NCI-H1092 treated with DMSO at 0.1 percent for 48 hours (cell line): ENCODE measurements around the gene ZNF222.
A peak's percentile ranks its signal among the peaks of the same experiment; 100 is the strongest.

Experiments
- DNase-seq: peaks from one replicate; lab custom pipeline; 2025; lab: John Stamatoyannopoulos, UW

ZNF222 gene

DNA sequence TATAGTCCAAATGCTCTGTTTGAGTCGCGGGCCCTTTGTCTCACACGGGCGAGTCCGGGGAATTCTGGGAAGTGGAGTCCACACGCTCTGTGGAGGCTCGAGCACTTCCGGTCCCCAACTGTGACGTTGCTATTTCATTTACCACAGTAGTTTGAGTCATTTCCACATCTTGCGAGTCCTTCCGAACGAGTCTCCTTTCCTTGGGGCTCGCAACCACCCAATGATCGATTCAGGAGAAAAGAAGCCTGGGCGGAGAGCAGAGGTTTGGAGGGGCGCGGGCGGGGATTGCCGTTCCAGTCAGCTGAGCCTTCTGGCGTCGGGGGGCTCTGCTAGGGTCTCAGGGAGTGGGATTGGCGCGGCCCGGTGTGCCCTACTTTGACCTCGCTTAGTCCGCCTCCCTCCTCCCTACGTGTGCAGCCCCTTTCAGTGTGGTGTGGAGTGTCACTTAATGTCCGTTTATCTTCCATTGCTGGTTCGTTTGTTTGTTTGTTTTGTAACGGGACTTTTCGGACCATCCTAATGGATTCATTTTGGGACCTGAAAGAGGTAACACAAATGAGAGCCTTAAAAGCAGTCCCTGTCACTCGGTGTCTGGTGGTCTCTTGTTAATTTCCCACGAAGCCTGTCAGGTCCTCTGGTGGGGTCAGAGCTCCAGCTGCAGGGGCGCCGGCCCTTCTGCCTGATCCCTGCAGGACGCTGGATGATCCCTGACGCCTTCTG lies at the start of gene ZNF222:
Gene ZNF222, plus strand, starts transcription at position 163 of the 720 bp plus-strand sequence. Its CDS starts 58 bp downstream, at position 221.
- DNase-seq = peak; percentile 46

DNA sequence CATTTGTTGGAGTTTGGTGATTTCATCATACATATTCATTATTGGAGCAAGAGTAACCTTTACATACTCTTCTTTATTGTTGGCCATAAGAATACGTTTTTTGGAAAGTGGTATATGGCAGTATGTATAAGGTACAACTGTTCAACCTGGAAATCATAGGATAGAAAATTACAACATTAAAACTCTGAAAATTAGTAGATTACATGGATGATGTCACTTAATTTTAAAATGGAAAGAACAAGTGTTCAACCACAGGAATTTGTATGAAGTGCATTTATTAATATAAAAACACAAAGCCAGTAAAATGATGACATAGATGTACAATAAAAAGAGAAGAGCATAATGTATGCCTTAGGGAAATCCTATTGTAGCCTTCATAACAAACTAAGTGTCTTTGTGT lies 48.4 kb upstream of the ZNF222 start:
- no peak for DNase-seq

DNA sequence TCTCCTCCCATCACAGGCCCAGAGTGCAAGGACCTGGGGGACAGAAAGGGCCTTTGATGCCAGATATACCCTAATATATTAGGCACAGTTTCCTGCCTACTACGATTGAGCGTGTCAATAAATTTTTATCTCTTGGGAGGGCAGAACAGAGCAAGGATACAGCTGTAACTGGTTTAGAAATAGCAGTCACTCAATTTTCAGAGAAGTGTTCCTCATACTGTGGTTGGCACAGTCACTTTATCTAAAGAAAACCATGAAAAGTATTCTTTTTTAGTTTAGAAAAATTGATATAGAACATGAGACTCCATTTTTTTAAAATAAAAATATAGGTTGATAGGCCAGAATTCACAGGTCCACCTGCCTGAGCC lies 41.7 kb upstream of the ZNF222 start:
- no peak for DNase-seq

DNA sequence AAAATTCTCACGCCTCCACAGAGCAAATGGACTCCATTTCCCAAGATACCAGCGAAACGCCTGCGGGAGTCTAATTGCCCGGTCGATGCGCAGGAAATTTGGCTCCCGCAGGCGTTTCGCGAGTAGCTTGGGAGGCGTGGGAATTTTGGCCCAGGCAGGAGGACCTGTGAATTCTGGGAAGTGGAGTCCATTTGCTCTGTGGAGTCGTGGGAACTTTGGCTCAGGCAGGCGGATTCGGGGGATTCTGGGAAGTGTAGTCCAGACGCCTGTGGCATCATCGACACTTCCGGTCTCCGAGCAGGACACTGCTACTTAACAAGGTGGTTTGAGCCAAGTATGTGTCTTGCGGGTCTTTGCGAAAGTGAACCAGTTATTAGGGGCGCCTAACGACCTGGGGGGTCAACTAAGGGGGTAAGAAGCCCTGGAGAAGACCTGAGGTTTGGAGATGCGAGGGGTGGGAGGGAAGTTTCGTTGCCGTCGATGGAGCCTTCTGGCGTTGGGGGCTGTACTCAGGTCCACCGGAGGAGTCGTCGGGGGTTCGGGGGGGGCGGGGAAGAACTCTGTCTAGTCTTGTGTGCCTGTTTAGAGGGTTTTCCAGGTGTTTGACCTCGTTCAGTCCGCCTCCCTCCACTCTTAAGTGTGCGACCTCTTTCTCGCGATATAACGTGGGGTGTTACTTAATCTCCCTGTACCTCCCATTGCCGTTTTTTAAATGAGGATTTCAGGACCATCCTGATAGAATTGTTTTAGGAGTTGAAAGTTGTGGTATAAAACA lies 41.1 kb upstream of the ZNF222 start, which contains the start of gene ZNF155:
Gene ZNF155, plus strand, starts transcription at position 277 of the 775 bp plus-strand sequence. CDS start 4,356 bp downstream, outside the sequence.
- peak; percentile 91 for DNase-seq

DNA sequence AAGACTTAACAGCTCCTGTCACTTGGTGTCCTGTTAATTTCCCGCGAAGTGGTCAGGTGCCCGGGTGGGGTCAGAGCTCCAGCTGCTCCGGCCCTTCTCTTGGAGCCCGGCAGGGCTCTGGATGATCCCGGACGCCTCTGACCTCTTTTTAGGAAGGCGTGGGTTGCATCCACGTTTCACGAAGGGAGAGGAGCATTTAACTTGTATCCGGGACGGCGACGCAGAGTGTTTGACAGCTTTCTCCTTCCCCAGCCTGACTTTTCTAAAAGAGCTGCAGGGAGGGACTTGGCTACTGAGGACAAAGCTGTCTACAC lies 40.5 kb upstream of the ZNF222 start:
- DNase-seq = no peak

DNA sequence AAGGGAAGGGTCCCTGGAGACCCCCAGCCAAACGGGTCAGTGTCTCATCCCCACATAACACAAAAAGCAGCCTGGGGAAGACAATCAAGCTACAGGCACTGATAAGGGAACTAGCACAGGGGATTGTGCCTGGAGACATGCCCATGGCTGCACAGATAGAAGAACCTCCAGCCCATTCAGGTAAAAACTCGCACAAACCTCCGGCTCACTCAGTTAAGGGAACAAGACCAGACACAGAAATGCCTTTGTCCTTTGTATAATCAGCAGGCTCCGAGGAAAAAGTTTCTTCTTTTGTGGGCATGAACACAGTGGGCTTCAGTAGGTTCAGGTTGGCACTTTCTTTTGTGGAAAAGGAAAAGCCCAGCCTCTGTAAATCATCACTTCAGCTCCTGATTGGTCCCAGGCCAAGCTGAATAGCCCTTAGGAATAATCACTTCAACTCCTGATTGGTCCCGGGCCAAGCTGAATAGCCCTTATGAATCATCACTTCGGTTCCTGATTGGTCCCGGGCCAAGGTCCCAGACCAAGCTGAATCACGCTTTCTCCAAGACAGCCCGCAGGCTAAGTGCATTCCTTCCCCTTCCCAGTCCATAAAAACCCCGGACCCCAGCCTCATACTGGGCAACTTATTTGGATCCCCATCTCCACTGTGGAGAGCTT lies 27.4 kb upstream of the ZNF222 start:
- DNase-seq = no peak

DNA sequence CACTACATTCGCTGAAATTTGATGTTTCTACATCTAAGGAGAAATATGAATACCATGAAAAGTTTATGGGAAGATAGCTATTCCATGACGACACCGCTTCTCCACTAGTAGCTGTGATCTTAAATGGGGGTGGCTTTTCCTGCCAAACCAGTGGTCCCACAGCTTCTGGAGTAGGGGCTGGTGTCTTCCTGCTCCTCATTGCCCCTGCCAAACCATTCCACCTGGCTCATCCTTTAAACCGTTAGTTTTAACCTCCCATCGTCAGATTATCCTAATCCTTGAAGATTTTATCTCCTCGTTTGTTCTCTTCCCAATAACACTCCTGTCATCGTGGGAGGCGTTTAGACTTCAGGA lies 23.0 kb upstream of the ZNF222 start:
- no peak for DNase-seq

DNA sequence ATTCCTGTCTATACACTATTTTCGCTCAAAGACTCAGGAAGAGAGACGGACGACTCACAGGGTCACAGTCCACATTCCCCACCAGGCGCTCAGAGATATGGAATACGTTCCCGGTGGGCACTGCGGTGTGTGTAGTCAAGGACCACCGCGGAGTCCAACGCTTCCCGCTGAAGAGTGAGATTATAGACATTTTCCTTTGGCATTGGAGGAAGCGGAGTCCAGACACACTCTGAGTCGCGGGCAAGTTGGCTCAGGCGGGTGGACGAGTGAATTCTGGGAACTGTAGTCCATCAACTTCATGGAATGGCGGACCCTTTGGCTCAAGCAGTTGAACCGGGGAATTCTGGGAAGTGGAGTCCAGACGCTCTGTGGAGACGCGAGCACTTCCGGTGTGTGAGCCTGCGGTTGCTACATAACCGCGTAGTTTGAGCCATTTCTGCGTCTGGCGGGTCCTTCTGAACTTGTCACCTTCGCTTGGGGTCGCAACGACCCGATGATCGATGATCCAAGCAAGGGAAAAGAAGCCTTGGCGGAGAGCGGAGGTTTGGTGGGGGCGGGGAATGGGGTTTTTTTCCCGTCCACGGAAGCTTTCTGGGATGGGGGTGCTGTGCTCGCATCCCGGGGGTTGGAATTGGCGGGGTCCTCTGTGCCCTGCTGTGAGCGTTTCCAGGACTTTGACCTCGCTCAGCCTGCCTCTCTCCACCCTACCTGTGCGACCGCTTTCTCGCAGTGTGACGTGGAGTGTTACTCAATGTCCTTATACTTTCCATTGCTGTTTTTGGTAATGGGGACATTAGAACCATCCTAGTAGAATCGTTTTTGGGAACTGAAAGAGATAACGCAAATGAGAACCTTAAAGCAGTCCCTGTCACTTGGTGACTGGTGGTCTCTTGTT lies 22.4 kb upstream of the ZNF222 start, which contains the start of gene ZNF230:
Gene ZNF230, plus strand, starts transcription at position 392 of the 895 bp plus-strand sequence. CDS start 4,122 bp downstream, outside the sequence.
- peak; percentile 90 for DNase-seq

DNA sequence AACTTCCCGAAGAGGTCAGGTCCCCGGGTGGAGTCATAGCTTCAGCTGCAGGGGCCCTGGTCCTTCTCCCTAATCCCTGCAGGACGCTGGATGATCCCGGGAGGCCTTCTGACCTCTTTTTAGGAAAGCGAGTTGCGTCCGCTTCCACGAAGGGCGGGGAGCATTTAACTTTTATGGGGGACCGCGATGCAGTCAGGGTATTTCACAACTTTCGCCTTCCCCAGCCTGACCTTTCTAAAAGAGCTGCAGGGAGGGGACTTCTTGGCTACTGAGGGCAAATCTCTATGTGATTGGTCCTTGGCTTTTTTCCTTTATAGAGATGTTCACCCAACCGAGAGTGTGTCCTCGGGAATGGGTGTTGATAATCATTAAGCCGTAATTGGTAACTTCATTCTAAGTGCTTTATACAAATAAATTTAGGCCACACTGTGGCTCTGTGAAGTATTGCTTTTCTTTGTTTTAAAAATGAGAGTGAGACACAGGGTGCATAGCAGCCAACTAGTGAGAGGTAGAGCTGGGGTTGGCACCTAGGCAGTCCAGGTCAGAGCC lies 21.6 kb upstream of the ZNF222 start:
- DNase-seq = no peak

DNA sequence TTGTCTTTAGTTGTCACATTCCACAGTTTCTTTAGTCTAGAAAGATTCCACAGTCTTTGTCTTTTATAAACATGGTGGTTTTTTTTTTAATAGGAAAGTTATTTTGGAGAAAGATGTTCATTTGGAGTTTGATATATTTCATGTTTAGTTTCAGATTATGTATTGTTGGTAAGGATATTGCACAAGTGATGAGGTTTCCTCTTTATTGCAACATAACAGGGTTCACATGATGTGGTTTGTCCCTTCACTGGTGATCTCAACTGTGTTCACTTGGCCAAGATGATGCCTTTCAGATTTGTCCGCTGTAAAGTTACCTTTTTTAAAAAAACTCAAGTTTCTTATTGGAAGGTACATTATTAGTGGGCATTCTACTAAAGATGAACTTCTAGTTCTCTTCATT lies 19.2 kb upstream of the ZNF222 start:
- no peak for DNase-seq

DNA sequence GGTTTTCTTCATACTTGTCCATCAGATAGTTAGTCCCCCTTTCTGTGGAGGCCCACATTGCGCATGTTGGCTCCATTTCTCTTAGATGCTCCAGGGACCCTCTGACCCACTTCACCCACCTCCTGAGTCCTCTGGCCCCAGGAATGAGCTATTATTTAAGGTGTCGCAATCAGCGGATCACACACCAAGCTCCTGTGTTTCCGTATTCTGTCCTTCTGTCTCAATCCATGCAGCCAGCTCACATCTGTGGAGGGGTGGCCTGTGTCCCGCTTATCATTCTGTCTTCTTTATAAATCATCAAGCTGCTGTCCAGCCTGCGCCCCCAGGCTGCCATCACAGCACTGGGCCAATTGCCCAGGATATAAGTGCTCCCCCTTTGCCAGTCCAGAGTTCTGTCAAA lies 17.7 kb upstream of the ZNF222 start:
- no peak for DNase-seq

DNA sequence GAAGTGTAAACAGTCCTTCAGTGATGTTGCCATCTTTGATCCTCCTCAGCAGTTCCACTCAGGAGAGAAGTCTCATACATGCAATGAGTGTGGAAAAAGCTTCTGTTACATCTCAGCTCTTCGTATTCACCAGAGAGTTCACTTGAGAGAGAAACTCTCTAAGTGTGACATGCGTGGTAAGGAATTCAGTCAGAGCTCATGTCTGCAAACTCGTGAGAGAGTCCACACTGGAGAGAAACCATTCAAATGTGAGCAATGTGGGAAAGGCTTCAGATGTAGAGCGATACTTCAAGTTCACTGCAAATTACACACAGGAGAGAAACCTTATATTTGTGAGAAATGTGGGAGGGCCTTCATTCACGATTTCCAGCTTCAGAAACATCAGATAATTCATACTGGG lies 14.7 kb upstream of the ZNF222 start:
- no peak for DNase-seq

DNA sequence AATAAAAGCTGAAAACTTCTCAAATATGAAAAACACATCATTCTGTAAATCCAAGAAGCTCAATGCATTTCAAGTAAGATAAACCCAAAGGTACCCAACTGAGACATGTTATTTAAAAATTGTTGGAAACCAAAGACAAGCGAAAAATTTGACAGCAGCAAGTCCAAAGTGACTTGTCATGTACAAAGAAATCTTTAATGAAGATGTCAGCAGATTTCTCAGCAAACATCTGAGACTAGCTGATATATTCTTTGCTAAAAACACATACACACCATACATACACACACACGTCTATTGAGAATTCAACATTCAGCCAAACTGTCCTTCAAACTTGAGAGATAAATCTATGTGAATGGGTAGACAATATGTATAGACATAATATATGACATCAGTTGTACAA lies 5.7 kb upstream of the ZNF222 start:
- DNase-seq = no peak

DNA sequence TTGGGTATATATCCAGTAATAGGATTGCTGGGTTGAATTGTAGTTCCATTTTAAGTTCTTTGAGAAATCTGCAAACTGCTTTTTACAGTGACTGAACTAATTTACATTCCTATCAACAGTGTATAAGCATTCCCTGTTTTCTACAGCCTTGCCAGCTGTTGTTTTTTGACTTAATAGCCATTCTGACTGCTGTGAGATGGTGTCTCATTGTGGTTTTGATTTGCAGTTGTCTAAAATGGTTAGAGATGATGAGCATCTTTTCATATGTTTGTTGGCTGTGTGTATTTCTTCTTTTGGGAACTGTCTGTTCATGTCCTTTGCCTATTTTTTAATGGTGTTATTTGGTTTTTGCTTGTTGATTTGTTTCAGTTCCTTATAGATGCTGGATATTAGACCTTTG lies 4.0 kb upstream of the ZNF222 start:
- DNase-seq = no peak

DNA sequence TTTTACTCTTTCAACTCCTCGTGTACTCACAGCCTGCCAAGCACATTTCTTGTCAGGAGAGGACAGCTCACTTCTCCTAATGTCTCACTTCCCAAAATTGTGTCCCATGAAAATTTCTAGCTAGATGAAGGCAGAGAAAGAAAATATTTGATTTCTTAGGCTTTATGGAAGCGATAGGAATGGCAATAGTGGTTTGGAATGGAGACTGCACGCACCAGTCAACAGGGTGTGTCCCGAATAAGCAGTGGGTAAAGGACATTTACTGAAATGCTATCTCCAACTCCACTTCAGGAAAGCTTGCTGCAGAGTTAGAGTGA lies 321 bp upstream of the ZNF222 start:
- no peak for DNase-seq

DNA sequence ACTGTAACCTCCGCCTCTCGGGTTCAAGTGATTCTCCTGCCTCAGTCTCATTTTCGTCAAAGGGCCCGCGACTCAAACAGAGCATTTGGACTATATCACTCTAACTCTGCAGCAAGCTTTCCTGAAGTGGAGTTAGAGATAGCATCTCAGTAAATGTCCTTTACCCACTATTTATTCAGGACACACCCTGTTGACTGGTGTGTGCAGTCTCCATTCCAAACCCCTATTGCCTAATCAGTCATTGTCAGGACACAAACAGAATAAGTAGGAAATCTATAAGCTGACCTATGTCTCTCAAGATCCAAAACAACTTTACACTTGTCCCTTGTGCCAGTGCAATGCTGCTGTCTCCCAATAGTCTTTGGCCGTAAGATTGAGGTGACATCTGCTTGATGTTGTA lies 1.4 kb downstream of the ZNF222 start:
- DNase-seq = no peak

DNA sequence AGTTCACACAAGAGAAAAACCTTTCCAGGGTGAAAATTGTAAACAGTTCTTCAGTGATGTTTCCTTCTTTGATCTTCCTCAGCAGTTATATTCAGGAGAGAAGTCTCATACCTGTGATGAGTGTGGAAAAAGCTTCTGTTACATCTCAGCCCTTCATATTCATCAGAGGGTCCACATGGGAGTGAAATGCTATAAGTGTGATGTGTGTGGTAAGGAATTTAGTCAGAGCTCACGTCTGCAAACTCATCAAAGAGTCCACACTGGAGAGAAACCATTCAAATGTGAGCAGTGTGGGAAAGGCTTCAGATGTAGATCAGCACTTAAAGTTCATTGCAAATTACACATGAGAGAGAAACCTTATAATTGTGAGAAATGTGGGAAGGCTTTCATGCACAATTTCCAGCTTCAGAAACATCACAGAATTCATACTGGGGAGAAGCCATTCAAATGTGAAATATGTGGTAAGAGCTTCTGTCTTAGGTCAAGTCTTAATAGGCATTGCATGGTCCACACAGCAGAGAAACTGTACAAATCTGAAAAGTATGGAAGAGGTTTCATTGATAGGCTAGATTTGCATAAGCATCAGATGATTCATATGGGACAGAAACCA lies 6.9 kb downstream of the ZNF222 start:
- DNase-seq = no peak

DNA sequence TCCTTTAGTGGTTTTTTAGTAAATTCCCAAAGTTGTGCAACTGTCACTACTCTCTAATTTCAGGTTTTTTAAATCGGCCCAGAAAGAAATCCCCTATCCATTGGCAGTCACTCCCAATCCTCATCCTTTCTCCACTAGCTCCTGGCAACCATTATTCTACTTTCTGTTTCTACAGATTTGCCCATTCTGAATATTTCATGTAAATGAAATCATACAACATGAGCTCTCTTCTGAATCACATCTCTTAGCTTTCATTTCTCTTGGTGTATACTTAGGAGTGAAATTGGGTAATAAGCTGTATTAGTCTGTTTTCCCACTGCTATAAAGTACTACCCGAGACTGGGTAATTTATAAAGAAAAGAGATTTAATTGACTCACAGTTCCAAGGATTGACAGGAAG lies 17.0 kb downstream of the ZNF222 start:
- DNase-seq = no peak

DNA sequence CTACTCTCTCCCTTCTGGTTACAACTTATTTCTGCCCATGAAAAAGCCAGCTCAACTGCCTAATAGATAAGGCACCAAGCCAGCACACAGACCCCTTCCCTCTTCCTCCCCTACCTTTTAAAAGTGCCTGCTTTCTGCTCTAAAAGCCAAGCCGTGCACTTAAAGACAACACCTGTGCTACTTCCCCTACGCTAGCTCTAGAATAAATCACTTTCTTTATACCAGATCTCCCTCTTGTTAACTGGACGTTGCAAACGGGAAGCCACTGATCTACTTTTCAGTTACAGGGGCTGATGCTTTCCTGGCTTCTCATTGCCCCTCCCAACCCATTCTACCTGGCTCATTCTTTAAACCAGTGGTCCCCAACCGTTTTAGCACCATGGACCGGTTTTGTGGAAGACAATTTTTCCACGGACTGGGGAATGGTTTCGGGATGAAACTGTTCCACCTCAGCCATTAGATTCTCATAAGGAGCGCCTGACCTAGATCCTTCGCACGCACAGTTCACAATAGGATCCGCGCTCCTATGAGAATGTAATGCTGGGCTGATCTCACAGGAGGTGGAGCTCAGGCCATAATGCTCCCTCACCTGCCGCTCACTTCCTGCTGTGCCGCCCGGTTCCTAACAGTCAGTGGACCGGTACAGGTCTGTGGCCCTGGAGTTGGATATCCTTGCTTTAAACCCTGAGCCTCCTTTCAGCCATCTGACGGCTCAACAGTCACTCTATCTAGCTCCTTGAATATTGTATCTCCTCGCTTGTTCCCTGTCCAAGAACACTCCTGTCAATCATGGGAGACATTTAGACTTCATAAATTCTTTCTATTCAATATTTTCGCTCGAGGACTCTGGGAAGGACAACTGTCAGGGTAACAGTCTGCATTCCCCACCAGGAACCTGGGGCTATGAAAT lies 25.8 kb downstream of the ZNF222 start:
- peak; percentile 34 for DNase-seq

DNA sequence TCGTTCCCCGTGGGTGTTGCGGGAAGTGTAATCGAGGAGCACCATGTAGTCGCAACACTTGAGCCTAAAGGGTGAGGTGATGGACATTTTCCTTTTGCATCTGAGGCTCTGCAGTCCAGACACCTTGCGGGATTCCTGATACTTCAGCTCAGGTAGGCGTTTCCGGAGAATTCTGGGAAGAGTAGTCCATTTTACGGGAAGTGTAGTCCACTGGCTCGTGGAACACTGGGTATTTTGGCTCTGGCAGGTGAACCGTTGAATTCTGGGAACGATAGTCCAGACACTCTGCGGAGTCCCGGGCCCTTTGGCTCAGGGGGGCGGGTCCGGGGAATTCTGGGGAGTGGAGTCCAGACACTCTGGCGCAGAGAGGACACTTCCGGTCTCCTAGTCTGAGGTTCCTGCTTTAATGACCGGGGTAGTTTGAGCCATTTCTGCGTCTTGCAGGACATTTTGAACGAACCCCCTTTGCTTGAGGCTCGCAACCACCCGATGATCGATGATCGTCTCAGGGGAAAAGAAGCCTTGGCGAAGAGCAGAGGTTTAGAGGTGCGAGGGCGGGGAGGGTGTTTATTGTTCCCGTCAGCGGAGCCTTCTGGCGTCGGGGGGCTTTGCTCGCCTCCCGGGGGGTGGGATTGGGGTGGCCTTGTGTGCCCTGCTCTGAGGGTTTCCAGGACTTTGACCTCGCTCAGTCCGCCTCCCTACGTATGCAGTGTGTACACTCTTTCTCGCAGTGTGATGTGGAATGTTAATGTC lies 26.6 kb downstream of the ZNF222 start, which contains the start of gene ZNF223:
Gene ZNF223, plus strand, starts transcription at position 387 of the 753 bp plus-strand sequence. CDS start 3,141 bp downstream, outside the sequence.
- DNase-seq = peak; percentile 92
